GM21723 (cell line): ENCODE data around the gene ENO1.
"Not testable (repeated sequence)": the region's sequence is repeated elsewhere in the genome, so short reads cannot be mapped to it uniquely, and the experiment has no call there.

ENCODE experiments used
- ATAC-seq: cut with Tn5 transposase; IDR thresholded peaks from one replicate; pipeline ENCODE4 v1.9.1; 2021; ENCODE audit warnings: mild to moderate bottlenecking, moderate library complexity; ENCODE audit not compliant: unreplicated experiment

Gene ENO1

DNA sequence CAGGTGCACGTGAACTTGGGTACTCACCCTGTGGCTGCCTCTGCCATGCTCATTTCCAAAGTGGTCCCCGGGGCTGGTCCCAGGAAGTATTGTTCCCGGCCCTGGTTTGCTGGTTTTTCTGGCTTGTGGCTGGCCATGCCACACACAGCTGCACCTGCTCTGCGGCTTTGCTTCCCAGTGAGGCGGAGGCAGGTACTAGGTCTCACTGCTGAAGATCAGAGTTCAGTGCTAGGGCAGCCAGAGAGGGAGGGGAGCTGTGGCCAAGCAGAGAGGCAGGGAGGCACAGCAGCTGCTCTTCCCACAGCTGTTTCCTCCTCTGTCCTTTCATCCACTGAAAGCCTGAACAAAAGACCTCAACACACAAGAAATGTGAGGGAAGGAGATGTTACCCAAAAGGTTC lies 30.5 kb downstream of the ENO1 start:
- ATAC-seq = no peak

GRCh38 chr1:8846263-8846662 lies 32.2 kb downstream of the ENO1 start:
- no peak for ATAC-seq

GRCh38 chr1:8845104-8846097 lies 33.1 kb downstream of the ENO1 start:
- ATAC-seq = no peak

- ATAC-seq = no peak
Observed at GRCh38 chr1:8844501-8845006, 33.9 kb downstream of the ENO1 start.

DNA sequence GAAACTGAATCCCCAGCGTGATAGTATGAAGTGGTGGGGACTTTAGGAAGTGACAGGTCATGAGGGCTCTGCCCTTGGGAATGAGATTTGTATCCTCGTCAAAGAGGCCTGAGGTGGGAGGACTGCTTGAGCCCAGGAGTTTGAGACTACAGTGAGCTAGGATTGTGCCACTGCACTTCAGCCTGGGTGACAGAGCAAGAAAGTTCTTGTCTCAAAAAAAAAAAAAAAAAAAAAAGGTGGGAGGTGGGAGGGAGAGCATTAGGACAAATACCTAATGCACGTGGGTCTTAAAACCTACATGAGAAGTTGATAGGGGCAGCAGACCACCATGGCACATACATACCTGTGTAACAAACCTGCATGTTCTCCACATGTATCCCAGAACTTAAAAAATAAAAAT lies 37.1 kb downstream of the ENO1 start:
- ATAC-seq = no peak

DNA sequence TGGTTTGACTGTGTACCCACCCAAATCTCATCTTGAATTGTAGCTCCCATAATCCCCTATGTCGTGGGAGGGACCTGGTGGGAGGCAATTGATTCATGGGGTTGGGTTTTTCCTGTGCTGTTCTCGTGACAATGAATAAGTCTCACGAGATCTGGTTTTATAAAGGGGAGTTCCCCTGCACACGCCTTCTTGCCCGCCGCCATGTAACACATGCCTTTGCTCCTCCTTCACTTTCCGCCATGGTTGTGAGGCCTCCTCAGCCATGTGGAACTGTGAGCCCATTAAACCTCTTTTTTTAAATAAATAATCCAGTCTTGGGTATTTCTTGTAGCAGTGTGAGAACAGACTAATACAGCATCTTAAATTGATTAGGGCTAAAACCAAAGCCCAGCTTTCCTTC lies 38.5 kb downstream of the ENO1 start:
- ATAC-seq = no peak

DNA sequence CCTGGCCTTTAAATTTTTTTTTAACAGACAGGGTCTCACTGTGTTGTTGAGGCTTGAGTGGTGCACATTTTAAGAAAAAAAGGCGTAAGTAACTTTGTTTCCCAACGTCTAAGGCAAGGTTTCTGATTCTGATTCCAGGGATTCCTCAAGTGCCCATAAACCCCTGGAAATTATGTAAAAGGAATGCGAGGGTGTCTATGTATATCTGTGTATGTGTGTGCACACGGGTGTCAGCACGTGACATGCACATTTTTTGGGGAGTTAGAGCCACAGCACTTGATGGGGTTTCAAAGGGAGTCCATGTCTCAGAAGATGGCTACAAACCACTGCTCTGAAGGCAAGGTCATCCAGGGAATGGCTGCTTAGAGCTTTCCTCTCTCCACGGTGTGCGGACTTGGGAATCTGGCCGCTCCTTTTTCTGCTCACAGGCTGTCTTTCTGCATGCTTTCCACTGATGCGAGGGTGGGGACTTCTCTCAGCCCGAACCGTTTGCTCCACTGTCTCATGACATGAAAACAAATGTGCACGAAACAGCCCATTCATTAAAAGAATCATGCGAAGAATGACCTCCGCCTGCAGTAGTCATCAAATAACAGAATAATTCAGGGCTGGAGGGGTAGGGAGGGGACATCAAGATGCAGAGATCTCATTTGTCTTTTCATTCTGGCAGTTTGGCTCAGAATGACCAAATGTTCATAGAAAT lies 42.4 kb downstream of the ENO1 start:
- no peak for ATAC-seq

GRCh38 chr1:8831340-8831739 lies 47.1 kb downstream of the ENO1 start:
- no peak for ATAC-seq

- ATAC-seq = not testable (repeated sequence)
Observed at GRCh38 chr1:8830732-8831131, 47.8 kb downstream of the ENO1 start.

DNA sequence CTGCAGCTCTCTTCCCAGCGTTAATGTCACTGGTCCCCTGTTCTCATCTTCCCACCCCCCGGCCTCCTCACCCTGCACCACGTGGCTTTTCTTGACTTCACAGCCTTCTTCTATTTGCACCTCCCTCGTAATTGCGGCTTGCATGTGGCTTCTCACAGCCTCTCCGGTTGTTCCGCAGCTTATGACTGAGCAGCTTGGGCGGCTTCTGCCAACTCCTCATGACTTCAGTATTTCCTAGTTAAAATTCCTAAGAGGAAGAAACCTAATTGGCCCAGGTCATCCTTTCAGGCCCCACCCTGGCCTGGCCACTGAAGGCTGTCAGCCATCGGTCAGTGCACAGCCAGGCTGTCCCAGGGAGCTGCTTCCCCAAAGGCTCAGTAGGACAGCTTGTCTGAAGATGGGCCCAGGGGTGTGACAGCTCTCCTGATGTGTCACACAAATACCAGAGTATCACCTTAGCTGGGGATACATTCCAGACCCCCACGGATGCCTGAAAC lies 52.5 kb downstream of the ENO1 start:
- no peak for ATAC-seq

- ATAC-seq = no peak
Observed at GRCh38 chr1:8823295-8823664, 55.2 kb downstream of the ENO1 start.

- ATAC-seq = no peak
Observed at GRCh38 chr1:8822373-8823294, 55.9 kb downstream of the ENO1 start.

DNA sequence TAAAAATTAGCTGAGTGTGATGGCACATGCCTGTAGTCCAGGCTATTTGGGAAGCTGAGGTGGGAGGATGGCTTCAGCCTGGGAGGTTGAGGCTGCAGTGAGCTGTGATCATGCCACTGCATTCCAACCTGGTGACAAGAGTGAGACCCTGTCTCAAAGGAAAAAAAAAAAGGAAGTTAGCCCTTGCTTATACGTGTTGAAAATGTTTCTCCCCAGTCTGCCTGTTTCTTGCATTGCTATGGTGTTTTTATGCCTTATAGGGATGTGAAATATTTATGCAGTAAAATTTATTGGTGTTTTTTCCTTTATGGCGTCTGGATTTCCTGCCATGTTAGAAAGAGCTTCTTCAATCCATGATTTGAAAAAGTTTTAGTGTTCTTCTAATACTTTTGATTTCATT lies 57.4 kb downstream of the ENO1 start:
- no peak for ATAC-seq

DNA sequence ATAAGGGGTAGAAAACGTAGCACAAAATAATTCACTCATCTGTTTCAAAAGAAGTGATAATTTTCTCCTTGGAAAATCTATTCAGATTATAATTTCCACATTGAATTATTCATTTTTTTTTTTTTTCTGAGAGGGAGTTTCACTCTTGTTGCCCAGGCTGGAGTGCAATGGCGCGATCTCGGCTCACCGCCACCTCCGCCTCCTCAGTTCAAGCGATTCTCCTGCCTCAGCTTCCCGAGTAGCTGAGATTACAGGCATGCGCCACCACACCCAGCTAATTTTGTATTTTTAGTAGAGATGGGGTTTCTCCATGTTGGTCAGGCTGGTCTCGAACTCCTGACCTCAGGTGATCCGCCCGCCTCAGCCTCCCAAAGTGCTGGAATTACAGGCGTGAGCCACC lies 59.7 kb downstream of the ENO1 start:
- not testable (repeated sequence) for ATAC-seq

GRCh38 chr1:8818325-8818775 lies 60.1 kb downstream of the ENO1 start:
- no peak for ATAC-seq

- ATAC-seq = peak; percentile 91
Observed at GRCh38 chr1:8817412-8818324, 60.8 kb downstream of the ENO1 start, which contains the start of gene RERE. Gene RERE (minus strand): TSS chr1:8817640.

GRCh38 chr1:8816831-8817411 lies 61.6 kb downstream of the ENO1 start:
- no peak for ATAC-seq

DNA sequence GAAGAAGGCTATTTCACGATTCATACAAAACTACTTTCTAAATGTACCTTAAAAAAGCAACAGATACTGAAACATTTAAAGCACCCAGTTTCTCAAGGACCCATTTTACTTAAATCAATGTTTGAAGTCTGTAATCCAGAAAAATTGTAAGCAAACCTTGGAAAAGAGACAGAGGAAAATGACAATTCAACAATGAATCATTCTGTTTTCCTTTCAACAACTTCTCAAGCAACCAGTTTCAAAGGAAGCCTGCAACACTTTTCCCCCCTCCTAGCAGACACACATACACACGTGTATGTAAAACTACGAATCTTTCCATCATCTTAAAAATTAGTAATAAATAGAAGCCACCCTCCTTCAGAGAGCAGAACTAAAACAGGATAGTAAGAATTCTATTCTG lies 62.2 kb downstream of the ENO1 start:
- no peak for ATAC-seq

GRCh38 chr1:8815582-8816151 lies 62.8 kb downstream of the ENO1 start:
- no peak for ATAC-seq
